SK-N-SH (cell line): ENCODE data around the gene CFAP43. TPM values are rescaled to one million over a fixed set of nuclear protein-coding genes. Genes with fewer than 3 reads are reported as not detected.

ENCODE experiments used
- CTCF ChIA-PET: fragments of 300-600, 350-600 bp; formaldehyde crosslinking; extraction: SDS; loops from one replicate; lab custom pipeline; 2021; lab: Yijun Ruan, JAX
- POLR2A ChIA-PET: fragments of 350-600 bp; sonication (Branson Sonifier 250); formaldehyde crosslinking; extraction: SDS; loops from one replicate; lab custom pipeline; 2020; ENCODE audit warnings: antibody characterized with exemption, inconsistent platforms; lab: Yijun Ruan, JAX
- DNase-seq: peaks from one replicate; pipeline ENCODE4 v3.0.0; 2012
- H2AFZ ChIP-seq: fragments of 200-600 bp; sonication (generic); 2 replicates; pipeline ENCODE4 v1.8.1; 2016; ENCODE audit warnings: antibody characterized with exemption, mild to moderate bottlenecking, low read depth
- H3F3A ChIP-seq: fragments of 200-600 bp; sonication (generic); replicated peaks from 2 replicates; pipeline ENCODE3; 2016; ENCODE audit warnings: antibody characterized with exemption, mild to moderate bottlenecking; ENCODE audit not compliant: insufficient read depth
- H3K27ac ChIP-seq, 2 experiments: fragments of 200-500 bp in 1 of 2; fragments of 200-600 bp in 1 of 2; sonication (Bioruptor generic) in 1 of 2; sonication (generic), shearing (Covaris generic) in 1 of 2; 2 replicates each; pipeline versions ENCODE4 v1.5.1 to v1.6.1; 2014 to 2016; ENCODE audit warnings: low read depth in 2 of 2, inconsistent platforms in 1 of 2, low read length in 1 of 2, mild to moderate bottlenecking in 1 of 2, mixed read lengths in 1 of 2
- H3K27me3 ChIP-seq: fragments of 200-600 bp; sonication (generic), shearing (Covaris generic); 2 replicates; pipeline ENCODE4 v1.6.1; 2016; ENCODE audit warnings: mixed run types; ENCODE audit not compliant: insufficient read depth
- H3K36me3 ChIP-seq, 2 experiments: fragments of 200-500 bp in 1 of 2; fragments of 200-600 bp in 1 of 2; sonication (Bioruptor generic) in 1 of 2; sonication (generic) in 1 of 2; replicated peaks in 1 of 2; 2 replicates each; pipeline versions ENCODE3 to v1.5.1; 2014 to 2016; ENCODE audit warnings: low read length in 1 of 2, mild to moderate bottlenecking in 1 of 2; ENCODE audit not compliant: insufficient read depth in 2 of 2, control insufficient read depth in 1 of 2
- H3K4me1 ChIP-seq, 2 experiments: fragments of 200-500 bp in 1 of 2; fragments of 200-600 bp in 1 of 2; sonication (Bioruptor generic) in 1 of 2; sonication (generic), shearing (Covaris generic) in 1 of 2; 2 replicates each; pipeline versions ENCODE4 v1.5.1 to v1.6.1; 2014 to 2016; ENCODE audit warnings: low read depth in 1 of 2, low read length in 1 of 2, mixed run types in 1 of 2; ENCODE audit not compliant: insufficient read depth in 2 of 2, control insufficient read depth in 1 of 2
- H3K4me2 ChIP-seq: fragments of 200-600 bp; sonication (generic), shearing (Covaris generic); 2 replicates; pipeline ENCODE4 v1.6.1; 2017; ENCODE audit warnings: mixed run types
- H3K4me3 ChIP-seq, 2 experiments: fragments of 200-500 bp in 1 of 2; fragments of 200-600 bp in 1 of 2; sonication (Bioruptor generic) in 1 of 2; sonication (generic), shearing (Covaris generic) in 1 of 2; 2 replicates each; pipeline versions ENCODE4 v1.5.1 to v1.8.1; 2014 to 2016; ENCODE audit warnings: low read depth in 2 of 2, inconsistent platforms in 1 of 2, low read length in 1 of 2, mild to moderate bottlenecking in 1 of 2, mixed read lengths in 1 of 2, moderate library complexity in 1 of 2
- H3K79me2 ChIP-seq: fragments of 200-600 bp; sonication (generic); 2 replicates; pipeline ENCODE4 v1.8.1; 2017; ENCODE audit warnings: mild to moderate bottlenecking; ENCODE audit not compliant: insufficient read depth
- H3K9ac ChIP-seq: fragments of 200-600 bp; sonication (generic); 2 replicates; pipeline ENCODE4 v1.6.1; 2017; ENCODE audit warnings: mixed run types
- H3K9me2 ChIP-seq: fragments of 200-600 bp; sonication (generic); 2 replicates; pipeline ENCODE4 v1.6.1; 2017; ENCODE audit warnings: mixed run types
- H3K9me3 ChIP-seq: fragments of 200-600 bp; sonication (generic); 2 replicates; pipeline ENCODE4 v1.6.1; 2017; ENCODE audit warnings: mixed run types, mild to moderate bottlenecking, moderate library complexity
- H4K20me1 ChIP-seq: fragments of 200-600 bp; sonication (generic); 2 replicates; pipeline ENCODE4 v1.6.1; 2017; ENCODE audit warnings: mild to moderate bottlenecking, mixed run types; ENCODE audit not compliant: insufficient read depth
- CHD2 ChIP-seq: fragments of 150-350 bp; IDR thresholded peaks from 2 replicates; pipeline ENCODE4 v1.6.1; 2018; ENCODE audit warnings: low read length; ENCODE audit not compliant: partially characterized antibody
- ELF1 ChIP-seq: IDR thresholded peaks from 2 replicates; pipeline ENCODE4 v1.4.0; 2012
- FOXJ3 ChIP-seq: sonication (generic); formaldehyde crosslinking; IDR thresholded peaks from 2 replicates; pipeline ENCODE4 v1.5.1; 2020; ENCODE audit warnings: mild to moderate bottlenecking, missing genetic modification reagents
- FOXM1 ChIP-seq: IDR thresholded peaks from 2 replicates; pipeline ENCODE4 v1.4.0; 2012; ENCODE audit warnings: low read depth, mild to moderate bottlenecking
- JUND ChIP-seq: IDR thresholded peaks from 2 replicates; pipeline ENCODE4 v1.4.0; 2012
- PBX3 ChIP-seq: IDR thresholded peaks from 2 replicates; pipeline ENCODE4; 2012
- POLR2AphosphoS5 ChIP-seq: IDR thresholded peaks from 2 replicates; pipeline ENCODE4 v1.6.1; 2012; ENCODE audit warnings: low read depth, low read length
- RAD21 ChIP-seq: IDR thresholded peaks from 2 replicates; pipeline ENCODE4 v1.6.1; 2012; ENCODE audit warnings: mild to moderate bottlenecking, low read length
- RCOR1 ChIP-seq: fragments of 150-350 bp; IDR thresholded peaks from 2 replicates; pipeline ENCODE4 v1.6.1; 2017; ENCODE audit warnings: antibody characterized with exemption, low read length
- SIN3A ChIP-seq: IDR thresholded peaks from 2 replicates; pipeline ENCODE4 v1.6.1; 2012; ENCODE audit warnings: low read depth, mild to moderate bottlenecking, low read length, moderate library complexity, borderline replicate concordance
- YY1 ChIP-seq: IDR thresholded peaks from 2 replicates; pipeline ENCODE4 v1.4.0; 2012; ENCODE audit warnings: low read depth, mild to moderate bottlenecking
- WGBS: methylation state at CpG from one replicate; pipeline ENCODE4 v1.1.6; 2017; ENCODE audit warnings: low lambda C conversion rate; 5-methylcytosine and 5-hydroxymethylcytosine counted together
- polyA plus RNA-seq, 3 experiments: library from polyadenylated mRNA; depleted of rRNA; stranded (reverse); fragments of >200 nt; gene quantifications; 2 replicates each; pipeline ENCODE4 v1.2.3, GENCODE V29; 2012
- TF ChIP-seq, protein P1 (sequence below): fragments of 200-600 bp; sonication (generic); IDR thresholded peaks from 2 replicates; pipeline ENCODE4 v1.6.1; 2017; ENCODE audit warnings: antibody characterized with exemption, mild to moderate bottlenecking, moderate library complexity
- TF ChIP-seq, protein P2 (sequence below): fragments of 150-350 bp; IDR thresholded peaks from 2 replicates; pipeline ENCODE4 v1.6.1; 2016; ENCODE audit warnings: mild to moderate bottlenecking, low read depth, low read length

The CFAP43 gene
- polyA plus RNA-seq, 1 of the 3 experiments (the other 2 are of a cell fraction): 0.35 TPM

- POLR2A ChIA-PET: interaction anchor here (0.5 kb wide), 1 partner anchor 224 kb away, joined by 3 read pairs; no protein-coding TSS in a partner anchor
- Histone ChIP-seq H3K9ac (no peak overlapping the region), H3K9me2 (no peaks in the 10 kb centered on the region), H3K4me2 (no peak overlapping the region), H3K27me3 (no peaks in the 10 kb centered on the region), H3F3A (peaks cover 19% of the 10 kb centered on the region), H3K4me1 (peaks cover 2 to 11% of the 10 kb centered on the region in 2 experiments; a peak in 2 of 4 replicates), H3K9me3 (no peaks in the 10 kb centered on the region), H3K4me3 (peak overlapping the region in 1 of 2 experiments; percentile 41; a peak in 1 of 4 replicates), H3K36me3 (no peaks in the 10 kb centered on the region), H3K27ac (peak overlapping the region in 1 of 2 experiments; percentile 76; a peak in 1 of 4 replicates), H4K20me1 (no peaks in the 10 kb centered on the region), H2AFZ (peak overlapping the region; percentile 71; the same call in 1 of the 2 replicates), H3K79me2 (no peaks in the 10 kb centered on the region)
- CTCF ChIA-PET: interaction anchor here (0.8 to 8.7 kb wide), 28 partner anchors 8 to 390 kb away, joined by 3 to 118 read pairs (median 5); partner anchors contain the start of genes CFAP58, GSTO1, ITPRIP and SFR1
- WGBS: 63% methylated on average over 28 of the region's 42 CpGs
- DNase-seq: peak; percentile 79
- no peak for TF ChIP-seq POLR2AphosphoS5
- TF ChIP-seq ELF1: no peak
- TF ChIP-seq FOXM1: no peak
- TF ChIP-seq, protein P1, sequence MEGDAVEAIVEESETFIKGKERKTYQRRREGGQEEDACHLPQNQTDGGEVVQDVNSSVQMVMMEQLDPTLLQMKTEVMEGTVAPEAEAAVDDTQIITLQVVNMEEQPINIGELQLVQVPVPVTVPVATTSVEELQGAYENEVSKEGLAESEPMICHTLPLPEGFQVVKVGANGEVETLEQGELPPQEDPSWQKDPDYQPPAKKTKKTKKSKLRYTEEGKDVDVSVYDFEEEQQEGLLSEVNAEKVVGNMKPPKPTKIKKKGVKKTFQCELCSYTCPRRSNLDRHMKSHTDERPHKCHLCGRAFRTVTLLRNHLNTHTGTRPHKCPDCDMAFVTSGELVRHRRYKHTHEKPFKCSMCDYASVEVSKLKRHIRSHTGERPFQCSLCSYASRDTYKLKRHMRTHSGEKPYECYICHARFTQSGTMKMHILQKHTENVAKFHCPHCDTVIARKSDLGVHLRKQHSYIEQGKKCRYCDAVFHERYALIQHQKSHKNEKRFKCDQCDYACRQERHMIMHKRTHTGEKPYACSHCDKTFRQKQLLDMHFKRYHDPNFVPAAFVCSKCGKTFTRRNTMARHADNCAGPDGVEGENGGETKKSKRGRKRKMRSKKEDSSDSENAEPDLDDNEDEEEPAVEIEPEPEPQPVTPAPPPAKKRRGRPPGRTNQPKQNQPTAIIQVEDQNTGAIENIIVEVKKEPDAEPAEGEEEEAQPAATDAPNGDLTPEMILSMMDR: peak; percentile 53
- TF ChIP-seq SIN3A: no peak
- TF ChIP-seq RAD21: peak; percentile 39
- TF ChIP-seq FOXJ3 (CRISPR knock-in tag): no peak
Observed at GRCh38 chr10:104274762-104275721, 42.9 kb upstream of the CFAP43 start.

DNA sequence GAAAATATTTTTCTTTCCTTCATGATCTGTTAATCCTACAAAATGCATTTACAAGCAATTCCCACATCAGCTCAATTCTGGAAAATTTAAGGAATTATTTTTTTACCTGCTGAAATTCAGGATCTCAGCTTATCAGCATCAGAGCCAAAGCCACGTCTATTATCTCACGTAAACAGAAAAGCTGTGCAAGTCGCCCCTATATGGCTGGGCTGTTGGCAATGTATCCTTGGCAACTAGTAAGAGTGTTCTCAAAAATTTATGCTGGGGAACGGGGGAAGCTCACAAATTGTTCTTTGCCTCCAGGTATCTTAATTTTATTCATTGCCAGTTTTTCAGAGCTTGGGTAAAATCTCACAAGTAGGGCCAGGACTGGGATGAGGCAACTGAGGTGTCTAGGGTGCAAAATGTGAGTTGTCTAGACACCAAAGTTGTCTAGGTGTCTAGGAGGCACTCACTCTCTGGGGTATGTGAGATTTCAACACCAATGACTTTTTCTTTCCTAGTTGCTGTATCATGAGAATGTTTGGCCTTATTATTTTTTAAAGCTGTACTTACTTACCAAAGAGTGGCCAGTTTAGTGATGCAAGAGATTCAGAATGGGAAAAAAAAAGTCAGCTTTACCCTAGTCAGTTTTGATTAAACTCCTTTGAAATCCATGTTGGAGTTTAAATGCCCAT lies 41.9 kb upstream of the CFAP43 start:
- no peaks in the 10 kb centered on the region for H3K36me3 ChIP-seq
- no peaks in the 10 kb centered on the region for H3K79me2 ChIP-seq
- H3K9me2 ChIP-seq: no peaks in the 10 kb centered on the region
- H4K20me1 ChIP-seq: no peaks in the 10 kb centered on the region
- H3F3A ChIP-seq: peaks cover 19% of the 10 kb centered on the region
- H2AFZ ChIP-seq: peak overlapping the region; percentile 71
- DNase-seq: no peak
- H3K9me3 ChIP-seq: no peaks in the 10 kb centered on the region
- 86% methylated on average over 4 of the region's 4 CpGs for WGBS
- ChIA-PET POLR2A (interaction anchor here (0.5 to 1.4 kb wide), 2 partner anchors 19 to 225 kb away, joined by 3 to 4 read pairs; partner anchors contain the start of gene GSTO1), CTCF (interaction anchor here (0.9 to 8.7 kb wide), 27 partner anchors 9 to 389 kb away, joined by 3 to 118 read pairs (median 5); partner anchors contain the start of genes CFAP58, GSTO1, ITPRIP and SFR1)
- H3K4me1 ChIP-seq: peaks cover 4 to 11% of the 10 kb centered on the region in 2 experiments; a peak in 2 of 4 replicates
- peak overlapping the region in 1 of 2 experiments; percentile 76; a peak in 2 of 4 replicates for H3K27ac ChIP-seq
- no peak for TF ChIP-seq RCOR1
- TF ChIP-seq, protein P2, sequence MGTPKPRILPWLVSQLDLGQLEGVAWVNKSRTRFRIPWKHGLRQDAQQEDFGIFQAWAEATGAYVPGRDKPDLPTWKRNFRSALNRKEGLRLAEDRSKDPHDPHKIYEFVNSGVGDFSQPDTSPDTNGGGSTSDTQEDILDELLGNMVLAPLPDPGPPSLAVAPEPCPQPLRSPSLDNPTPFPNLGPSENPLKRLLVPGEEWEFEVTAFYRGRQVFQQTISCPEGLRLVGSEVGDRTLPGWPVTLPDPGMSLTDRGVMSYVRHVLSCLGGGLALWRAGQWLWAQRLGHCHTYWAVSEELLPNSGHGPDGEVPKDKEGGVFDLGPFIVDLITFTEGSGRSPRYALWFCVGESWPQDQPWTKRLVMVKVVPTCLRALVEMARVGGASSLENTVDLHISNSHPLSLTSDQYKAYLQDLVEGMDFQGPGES: no peak
- TF ChIP-seq RAD21: no peak
- no peak for TF ChIP-seq JUND
- TF ChIP-seq YY1: no peak
- TF ChIP-seq SIN3A: no peak
- no peak for TF ChIP-seq PBX3
- TF ChIP-seq CHD2: no peak
- H3K4me2 ChIP-seq: 0 out of 2 replicates have a peak overlapping the region, but pooled peaks have one; percentile 6
- H3K27me3 ChIP-seq: no peaks in the 10 kb centered on the region
- H3K9ac ChIP-seq: no peak overlapping the region
- H3K4me3 ChIP-seq: no peak overlapping the region
